ENCODE results near the gene TPI1.

TPI1 gene

GRCh38 chr12:6828781-6829535 lies 38.4 kb upstream of the TPI1 start:
- no peak for DNase-seq (ENCODE audit: low read depth in 2 of 3, low spot score in 2 of 3)

GRCh38 chr12:6829536-6830220 lies 37.7 kb upstream of the TPI1 start:
- no peak for DNase-seq (ENCODE audit: low read depth in 2 of 3, low spot score in 2 of 3)

GRCh38 chr12:6830286-6830890 lies 36.9 kb upstream of the TPI1 start:
- no peak for DNase-seq (ENCODE audit: low read depth in 2 of 3, low spot score in 2 of 3)

- DNase-seq (ENCODE audit: low read depth in 2 of 3, low spot score in 2 of 3), result no peak
These were observed 36.3 kb upstream of the TPI1 start for GRCh38 chr12:6830999-6831398.

GRCh38 chr12:6831450-6831995 lies 35.8 kb upstream of the TPI1 start:
- DNase-seq (ENCODE audit: low read depth in 2 of 3, low spot score in 2 of 3), result no peak

- DNase-seq (ENCODE audit: low read depth in 2 of 3, low spot score in 2 of 3), result no peak
These were observed 35.2 kb upstream of the TPI1 start for GRCh38 chr12:6832125-6832524.

GRCh38 chr12:6833189-6833890 lies 34.0 kb upstream of the TPI1 start:
- DNase-seq (ENCODE audit: low read depth in 2 of 3, low spot score in 2 of 3), result no peak

GRCh38 chr12:6834254-6834653 lies 33.1 kb upstream of the TPI1 start:
- no peak for DNase-seq (ENCODE audit: low read depth in 2 of 3, low spot score in 2 of 3)

- DNase-seq (ENCODE audit: low read depth in 2 of 3, low spot score in 2 of 3), result no peak
These were observed 32.5 kb upstream of the TPI1 start for GRCh38 chr12:6834873-6835272.

- no peak for DNase-seq (ENCODE audit: low read depth in 2 of 3, low spot score in 2 of 3)
These were observed 30.5 kb upstream of the TPI1 start for GRCh38 chr12:6836851-6837250.

- DNase-seq (ENCODE audit: low read depth in 2 of 3, low spot score in 2 of 3), result no peak
These were observed 29.8 kb upstream of the TPI1 start for GRCh38 chr12:6837370-6838060.

GRCh38 chr12:6838854-6839253 lies 28.5 kb upstream of the TPI1 start:
- DNase-seq (ENCODE audit: low read depth in 2 of 3, low spot score in 2 of 3), result no peak

- DNase-seq (ENCODE audit: low read depth in 2 of 3, low spot score in 2 of 3), result no peak
These were observed 27.7 kb upstream of the TPI1 start for GRCh38 chr12:6839482-6840201.

GRCh38 chr12:6840330-6840729 lies 27.0 kb upstream of the TPI1 start:
- no peak for DNase-seq (ENCODE audit: low read depth in 2 of 3, low spot score in 2 of 3)

- DNase-seq (ENCODE audit: low read depth in 2 of 3, low spot score in 2 of 3), result no peak
These were observed 26.4 kb upstream of the TPI1 start, which contains the start of gene GNB3 for GRCh38 chr12:6840761-6841515. GNB3 (plus strand) TSS chr12:6840925; CDS start chr12:6841288, 363 bp downstream.

GRCh38 chr12:6842075-6842474 lies 25.3 kb upstream of the TPI1 start:
- no peak for DNase-seq (ENCODE audit: low read depth in 2 of 3, low spot score in 2 of 3)

GRCh38 chr12:6843118-6843902 lies 24.0 kb upstream of the TPI1 start:
- DNase-seq (ENCODE audit: low read depth in 2 of 3, low spot score in 2 of 3), result no peak

- no peak for DNase-seq (ENCODE audit: low read depth in 2 of 3, low spot score in 2 of 3)
These were observed 21.9 kb upstream of the TPI1 start for GRCh38 chr12:6845395-6845794.

Measured in activated CD8-positive, alpha-beta memory T cell treated with anti-CD3 and anti-CD28 coated beads for 48 hours (primary cell).